ENCODE data around the gene CEACAM16. TPM values are rescaled to one million over a fixed set of nuclear protein-coding genes. Genes with fewer than 3 reads are reported as not detected.
"Not testable (repeated sequence)": the region's sequence is repeated elsewhere in the genome, so short reads cannot be mapped to it uniquely, and the experiment has no call there.

Gene CEACAM16
- under 1 TPM in 1 of 3 donors, not detected in 2; 0.07 TPM for polyA plus RNA-seq

GRCh38 chr19:44698492-44699201, at the start of gene CEACAM16:
TSS of gene CEACAM16 (plus strand) at chr19:44699151. CDS start at chr19:44701457, 2,306 bp downstream.
- no peak within 1 kb of the TSS for H3K27ac ChIP-seq (ENCODE audit: low read depth, low read length)
- 72 to 88% (median 85%) methylated on average over 12 to 13 of the region's 13 CpGs for whole genome bisulfite sequencing, 3 donors

GRCh38 chr19:44649578-44650145, 49.3 kb upstream of the CEACAM16 start:
- WGBS, 3 donors, result 87 to 95% (median 93%) methylated on average over 14 to 15 of the region's 15 CpGs
- no peak overlapping the region for H3K27ac ChIP-seq (ENCODE audit: low read depth, low read length)

GRCh38 chr19:44653343-44653742, 45.6 kb upstream of the CEACAM16 start:
- H3K27ac ChIP-seq (ENCODE audit: low read depth, low read length), result no peak overlapping the region
- 79 to 92% (median 92%) methylated on average over 5 of the region's 5 CpGs for WGBS, 3 donors

- WGBS, 3 donors, result 49 to 55% (median 49%) methylated on average over 16 of the region's 16 CpGs
- H3K27ac ChIP-seq (ENCODE audit: low read depth, low read length), result no peak overlapping the region
Measured at GRCh38 chr19:44653977-44654774, 44.8 kb upstream of the CEACAM16 start.

GRCh38 chr19:44657211-44657921, 41.6 kb upstream of the CEACAM16 start:
- WGBS, 3 donors, result 34 to 41% (median 41%) methylated on average over 25 of the region's 25 CpGs

GRCh38 chr19:44658069-44658733, 40.8 kb upstream of the CEACAM16 start:
- 95 to 100% (median 97%) methylated on average over 3 of the region's 3 CpGs for WGBS, 3 donors
- H3K27ac ChIP-seq (ENCODE audit: low read depth, low read length), result no peak overlapping the region

More at GRCh38 chr19:44657211-44657921, 41.6 kb upstream of the CEACAM16 start:
- H3K27ac ChIP-seq (ENCODE audit: low read depth, low read length), result no peak overlapping the region

- WGBS, 3 donors, result 91 to 93% (median 92%) methylated on average over 4 of the region's 4 CpGs
- no peak overlapping the region for H3K27ac ChIP-seq (ENCODE audit: low read depth, low read length)
Measured at GRCh38 chr19:44660081-44660480, 38.9 kb upstream of the CEACAM16 start.

- no peak overlapping the region for H3K27ac ChIP-seq (ENCODE audit: low read depth, low read length)
- 88 to 92% (median 91%) methylated on average over 11 of the region's 11 CpGs for WGBS, 3 donors
Measured at GRCh38 chr19:44661205-44661604, 37.7 kb upstream of the CEACAM16 start.

- WGBS, 3 donors, result 78 to 86% (median 82%) methylated on average over 7 of the region's 7 CpGs
- H3K27ac ChIP-seq (ENCODE audit: low read depth, low read length), result no peak overlapping the region
Measured at GRCh38 chr19:44661904-44662303, 37.0 kb upstream of the CEACAM16 start.

- 62 to 82% (median 80%) methylated on average over 7 of the region's 7 CpGs for WGBS, 3 donors
- no peak overlapping the region for H3K27ac ChIP-seq (ENCODE audit: low read depth, low read length)
Measured at GRCh38 chr19:44662691-44663385, 36.1 kb upstream of the CEACAM16 start.

- H3K27ac ChIP-seq (ENCODE audit: low read depth, low read length), result no peak overlapping the region
- 96 to 97% (median 96%) methylated on average over 5 of the region's 5 CpGs for WGBS, 3 donors
Measured at GRCh38 chr19:44663996-44664395, 35.0 kb upstream of the CEACAM16 start.

GRCh38 chr19:44664976-44665375, 34.0 kb upstream of the CEACAM16 start:
- H3K27ac ChIP-seq (ENCODE audit: low read depth, low read length), result no peak overlapping the region
- 88 to 94% (median 90%) methylated on average over 10 of the region's 10 CpGs for WGBS, 3 donors

GRCh38 chr19:44666852-44667556, 31.9 kb upstream of the CEACAM16 start:
- WGBS, 3 donors, result 82 to 87% (median 83%) methylated on average over 7 of the region's 7 CpGs
- H3K27ac ChIP-seq (ENCODE audit: low read depth, low read length), result no peak overlapping the region

- H3K27ac ChIP-seq (ENCODE audit: low read depth, low read length), result no peak overlapping the region
- 82 to 90% (median 83%) methylated on average over 2 of the region's 2 CpGs for WGBS, 3 donors
Measured at GRCh38 chr19:44668985-44669764, 29.8 kb upstream of the CEACAM16 start.

GRCh38 chr19:44670027-44670426, 28.9 kb upstream of the CEACAM16 start:
- H3K27ac ChIP-seq (ENCODE audit: low read depth, low read length), result not testable (repeated sequence)
- 91 to 100% (median 98%) methylated on average over 2 of the region's 2 CpGs for WGBS, 3 donors

GRCh38 chr19:44671400-44671799, 27.6 kb upstream of the CEACAM16 start, which contains the start of gene CEACAM19:
TSS of gene CEACAM19 (plus strand) at chr19:44671482. CDS start at chr19:44671932, 450 bp downstream.
- WGBS, 3 donors, result 82 to 88% (median 88%) methylated on average over 2 of the region's 2 CpGs
- H3K27ac ChIP-seq (ENCODE audit: low read depth, low read length), result no peak within 1 kb of the TSS

Measured in adipose tissue (tissue), 3 donors.